Lower lobe of right lung (tissue), 2 donors: ENCODE measurements around the gene ERVK3-1. TPM values are rescaled to one million over a fixed set of nuclear protein-coding genes. Genes with fewer than 3 reads are reported as not detected.

Experiments
- ATAC-seq, 2 donors: fragments of 200-7000 bp; cut with Tn5 transposase; one replicate each; pipeline ENCODE4 v1.9.1; 2020 to 2022; ENCODE audit warnings: mild to moderate bottlenecking in 2 of 2, moderate library complexity in 2 of 2
- DNase-seq: peaks from one replicate; pipeline ENCODE4 v3.0.0-alpha.2; 2020
- H3K27ac ChIP-seq: fragments of 200-600 bp; one replicate; pipeline ENCODE4 v1.8.0; 2022
- H3K27me3 ChIP-seq: fragments of 200-600 bp; one replicate; pipeline ENCODE4 v1.8.0; 2022; ENCODE audit warnings: low read depth
- H3K36me3 ChIP-seq: fragments of 200-600 bp; one replicate; pipeline ENCODE4 v1.8.0; 2022; ENCODE audit warnings: mild to moderate bottlenecking
- H3K4me1 ChIP-seq: fragments of 200-600 bp; one replicate; pipeline ENCODE4 v1.8.0; 2022
- H3K4me3 ChIP-seq: fragments of 200-600 bp; one replicate; pipeline ENCODE4 v1.8.0; 2022; ENCODE audit warnings: mild to moderate bottlenecking
- H3K9me3 ChIP-seq: fragments of 200-600 bp; one replicate; pipeline ENCODE4 v1.8.0; 2022
- CTCF ChIP-seq: fragments of 200-600 bp; IDR thresholded peaks from one replicate; pipeline ENCODE4 v1.8.0; 2022; ENCODE audit warnings: antibody characterized with exemption, mild to moderate bottlenecking
- intact Hi-C: fragments of 100-400 bp; cut with DNase I; formaldehyde crosslinking; loops from one replicate; pipeline ENCODE4 v1.11.0; 2022
- total RNA-seq: library from RNA; stranded (reverse); fragmentation: NEBNext Ultra II Directional; extraction: Animal tissue kit (Norgen Biotek cat#: 25700); gene quantifications from one replicate; pipeline ENCODE4 v1.2.1, GENCODE V29; 2021
- donor health status: DM: no; HTN: yes; CAD: no; lungs with severe emphysema.

The ERVK3-1 gene
- total RNA-seq, 1 donor from 2014 or later = 31.6 TPM

- H3K36me3 ChIP-seq = peaks cover 50% of the 10 kb centered on the region
- ATAC-seq (no peak), DNase-seq (no peak)
Measured at GRCh38 chr19:58335630-58336029, 30.5 kb downstream of the ERVK3-1 start.

GRCh38 chr19:58336216-58336615 is 31.0 kb downstream of the ERVK3-1 start:
- H3K27me3 ChIP-seq = no peaks in the 10 kb centered on the region
- peaks cover 50% of the 10 kb centered on the region for H3K36me3 ChIP-seq
- H3K9me3 ChIP-seq = no peaks in the 10 kb centered on the region
- ATAC-seq (no peak), DNase-seq (no peak)
- intact Hi-C loops = no loop called here
- no peak for TF ChIP-seq CTCF
- H3K4me1 ChIP-seq = no peaks in the 10 kb centered on the region
- H3K27ac ChIP-seq = no peak overlapping the region
- no peak overlapping the region for H3K4me3 ChIP-seq

More at GRCh38 chr19:58335630-58336029, 30.5 kb downstream of the ERVK3-1 start:
- H3K27ac ChIP-seq = no peak overlapping the region
- no peak for TF ChIP-seq CTCF
- H3K27me3 ChIP-seq = no peaks in the 10 kb centered on the region
- H3K9me3 ChIP-seq = no peaks in the 10 kb centered on the region
- no peak overlapping the region for H3K4me3 ChIP-seq
- no peaks in the 10 kb centered on the region for H3K4me1 ChIP-seq
- intact Hi-C loops = no loop called here

GRCh38 chr19:58336820-58337219 is 31.6 kb downstream of the ERVK3-1 start:
- Histone ChIP-seq H3K27me3 (no peaks in the 10 kb centered on the region), H3K27ac (no peak overlapping the region), H3K9me3 (no peaks in the 10 kb centered on the region), H3K36me3 (peaks cover 54% of the 10 kb centered on the region), H3K4me3 (no peak overlapping the region), H3K4me1 (no peaks in the 10 kb centered on the region)
- TF ChIP-seq CTCF = no peak
- intact Hi-C loops = no loop called here
- no peak for DNase-seq
- ATAC-seq = no peak

GRCh38 chr19:58338336-58338735 is 33.2 kb downstream of the ERVK3-1 start:
- Histone ChIP-seq H3K4me1 (no peaks in the 10 kb centered on the region), H3K27me3 (no peaks in the 10 kb centered on the region), H3K36me3 (peaks cover 55% of the 10 kb centered on the region), H3K9me3 (no peaks in the 10 kb centered on the region), H3K27ac (no peak overlapping the region), H3K4me3 (no peak overlapping the region)
- ATAC-seq = no peak
- no peak for DNase-seq
- intact Hi-C loops = no loop called here
- TF ChIP-seq CTCF = no peak

GRCh38 chr19:58338825-58339558 is 33.8 kb downstream of the ERVK3-1 start:
- intact Hi-C loops = no loop called here
- Histone ChIP-seq H3K4me3 (no peak overlapping the region), H3K4me1 (no peaks in the 10 kb centered on the region), H3K9me3 (no peaks in the 10 kb centered on the region), H3K27me3 (no peaks in the 10 kb centered on the region), H3K36me3 (peaks cover 55% of the 10 kb centered on the region), H3K27ac (no peak overlapping the region)
- DNase-seq (peak; percentile 28), ATAC-seq (no peak)
- no peak for TF ChIP-seq CTCF
